Stimulated activated naive CD8-positive, alpha-beta T cell treated with anti-CD3 and anti-CD28 coated beads, Interleukin-15, amount 100 ng/mL, for 72 hours (primary cell): ENCODE data around the gene SORCS3.
A peak's percentile ranks its signal among the peaks of the same experiment; 100 is the strongest.
"Not testable (repeated sequence)": the region's sequence is repeated elsewhere in the genome, so short reads cannot be mapped to it uniquely, and the experiment has no call there.

Experiments
- ATAC-seq: fragments of 150-1000 bp; cut with Tn5 transposase; 2 replicates; pipeline ENCODE4 v1.10.0; 2021; ENCODE audit warnings: mild to moderate bottlenecking, moderate library complexity
- DNase-seq, 2 donors: peaks; one replicate each; pipeline ENCODE4 v3.0.0; 2021 to 2022
- H3K27ac Mint-ChIP-seq, 2 donors: one replicate each; pipeline ENCODE4 v1.8.0; 2022; ENCODE audit warnings: mild to moderate bottlenecking in 2 of 2, mixed read lengths in 2 of 2, moderate library complexity in 2 of 2
- H3K27me3 Mint-ChIP-seq: one replicate; pipeline ENCODE4 v1.8.0; 2022; ENCODE audit warnings: mixed read lengths
- H3K4me1 Mint-ChIP-seq: one replicate; pipeline ENCODE4 v1.8.0; 2022; ENCODE audit warnings: mild to moderate bottlenecking, mixed read lengths
- H3K4me3 Mint-ChIP-seq, 2 donors: one replicate each; pipeline ENCODE4 v1.8.0; 2022; ENCODE audit warnings: mild to moderate bottlenecking in 2 of 2, mixed read lengths in 2 of 2, moderate library complexity in 1 of 2
- H3K9me3 Mint-ChIP-seq, 2 donors: one replicate each; pipeline ENCODE4 v1.8.0; 2022; ENCODE audit warnings: mixed read lengths in 2 of 2

Gene SORCS3

DNA sequence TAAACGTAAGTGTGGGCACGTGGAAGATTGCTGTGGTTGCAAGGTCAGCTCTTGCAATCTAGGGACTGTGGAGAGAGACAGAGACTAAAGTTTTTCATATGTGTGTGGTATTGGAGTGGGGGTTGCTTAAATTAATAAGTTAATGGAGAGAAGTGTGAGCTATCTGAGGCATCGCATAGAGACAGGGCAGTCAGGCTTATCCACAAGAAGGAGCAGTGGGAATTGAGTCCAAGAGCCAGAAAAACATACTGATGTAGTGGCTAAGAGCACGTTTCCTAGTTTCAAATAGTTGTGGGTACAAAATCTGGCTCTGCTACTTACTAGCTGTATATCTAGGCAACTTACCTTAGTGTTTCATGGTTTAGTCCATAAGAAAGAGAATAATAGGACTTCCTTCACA is 65.8 kb downstream of the SORCS3 start:
- Mint-ChIP-seq H3K27ac (no peak overlapping the region), H3K27me3 (peaks cover 11% of the 10 kb centered on the region), H3K9me3 (no peaks in the 10 kb centered on the region), H3K4me3 (no peak overlapping the region), H3K4me1 (no peaks in the 10 kb centered on the region)
- ATAC-seq, result no peak
- no peak for DNase-seq

DNA sequence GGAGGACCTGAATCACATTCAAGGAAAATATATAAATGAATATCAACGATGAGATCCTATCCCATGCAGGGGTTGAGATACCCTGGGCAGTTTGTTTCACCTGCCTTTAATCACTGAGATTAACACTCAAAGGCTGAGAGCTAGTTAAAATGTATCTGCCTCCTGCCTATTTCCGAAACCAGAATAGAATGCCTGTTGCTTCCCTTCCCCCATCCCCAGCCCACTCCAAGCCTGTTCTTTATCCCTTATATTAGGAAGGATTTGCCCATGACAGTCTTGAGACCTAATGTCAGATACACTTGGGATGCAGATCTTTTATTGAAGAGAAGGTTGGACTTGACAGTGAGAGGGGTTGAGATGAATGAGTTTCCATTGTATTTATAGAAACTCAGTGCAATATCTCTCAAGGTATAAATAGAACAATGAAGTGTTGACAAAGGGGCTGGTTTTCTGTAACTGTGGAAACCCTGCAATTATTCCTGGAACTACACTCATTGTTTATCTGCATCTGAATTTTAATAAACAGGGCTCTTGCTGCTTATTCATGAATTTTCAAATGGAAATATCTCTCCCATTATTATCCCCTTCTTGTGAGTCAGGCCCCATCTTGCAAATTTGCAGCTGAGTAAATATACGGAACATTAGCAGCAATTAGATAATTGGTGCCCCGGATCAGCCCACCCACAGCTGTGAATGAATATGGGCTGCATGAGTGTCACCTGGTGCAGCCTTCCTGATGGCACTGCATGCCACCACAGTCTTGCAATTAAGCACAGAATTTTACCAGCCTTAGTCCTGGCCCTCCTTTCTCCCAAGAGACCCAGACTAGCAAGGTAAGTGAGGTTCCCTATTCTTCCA is 66.7 kb downstream of the SORCS3 start:
- ATAC-seq, result no peak
- Mint-ChIP-seq H3K27me3 (peaks cover 18% of the 10 kb centered on the region), H3K27ac (no peak overlapping the region), H3K4me3 (no peak overlapping the region), H3K9me3 (no peaks in the 10 kb centered on the region), H3K4me1 (no peaks in the 10 kb centered on the region)
- no peak for DNase-seq

DNA sequence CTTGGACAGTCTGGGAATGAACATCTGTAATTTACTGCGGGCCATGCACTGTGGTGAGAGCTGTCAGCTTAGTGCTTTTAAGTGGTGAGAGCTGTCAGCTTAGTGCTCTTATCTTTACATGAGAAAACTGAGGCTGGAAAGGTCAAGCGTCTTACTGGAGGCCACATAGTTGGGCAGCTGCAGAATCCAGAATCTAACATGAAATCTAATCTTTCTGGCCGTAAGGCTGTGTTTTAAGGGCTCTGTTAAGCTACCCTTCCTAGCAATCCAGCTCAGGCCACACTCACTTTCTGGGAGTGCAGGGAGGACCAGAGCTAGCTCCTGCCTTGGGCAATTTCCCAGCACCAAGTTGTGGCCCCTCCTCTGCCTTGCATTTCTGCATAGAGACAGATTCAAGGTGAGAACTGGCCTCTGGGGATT is 70.2 kb downstream of the SORCS3 start:
- ATAC-seq, result no peak
- Mint-ChIP-seq H3K9me3 (no peaks in the 10 kb centered on the region), H3K4me3 (no peak overlapping the region)

DNA sequence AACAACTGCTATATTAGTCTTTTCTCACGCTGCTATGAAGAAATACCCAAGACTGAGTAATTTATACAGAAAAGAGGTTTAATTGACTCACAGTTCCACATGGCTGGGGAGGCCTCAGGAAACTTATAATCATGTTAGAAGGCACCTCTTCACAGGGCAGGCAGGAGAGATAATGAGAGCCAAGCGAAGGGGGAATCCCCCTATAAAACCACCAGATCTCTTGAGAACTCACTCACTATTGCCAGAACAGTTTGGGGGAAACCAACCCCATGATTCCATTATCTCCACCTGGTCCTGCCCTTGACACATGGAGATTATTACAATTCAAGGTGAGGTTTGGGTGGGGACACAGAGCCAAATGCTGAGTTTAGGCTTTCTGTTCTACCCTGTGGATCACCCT is 89.5 kb downstream of the SORCS3 start:
- not testable (repeated sequence) for H3K27ac Mint-ChIP-seq, H3K4me1 Mint-ChIP-seq, H3K4me3 Mint-ChIP-seq, DNase-seq, ATAC-seq, H3K9me3 Mint-ChIP-seq
- peaks cover 33% of the 10 kb centered on the region for H3K27me3 Mint-ChIP-seq

More for the DNA sequence above, 70.2 kb downstream of the SORCS3 start:
- H3K4me1 Mint-ChIP-seq, result no peaks in the 10 kb centered on the region
- peaks cover 41% of the 10 kb centered on the region for H3K27me3 Mint-ChIP-seq
- DNase-seq, result no peak
- no peak overlapping the region for H3K27ac Mint-ChIP-seq

DNA sequence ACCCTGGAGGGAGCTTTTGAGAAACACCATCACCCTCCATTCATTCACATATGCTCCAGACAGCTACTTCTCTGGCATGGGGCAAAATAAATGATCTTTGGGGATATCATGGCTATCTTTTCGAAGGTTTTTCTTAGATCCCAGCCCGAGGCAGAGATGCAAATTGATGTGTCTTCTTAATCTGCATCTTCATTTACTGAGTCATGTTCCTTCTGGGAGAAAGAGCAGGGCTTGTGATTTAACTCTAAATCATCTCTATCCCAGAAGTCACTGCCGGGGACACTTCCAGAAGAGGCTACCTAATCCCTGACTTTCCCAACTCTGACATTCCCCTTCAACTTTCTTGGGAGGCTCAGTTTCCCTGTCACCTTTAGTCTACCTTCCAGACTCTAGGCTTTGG is 90.1 kb downstream of the SORCS3 start:
- peaks cover 0 to 5% of the 10 kb centered on the region in 2 donors for H3K9me3 Mint-ChIP-seq
- no peak overlapping the region for H3K27ac Mint-ChIP-seq
- no peaks in the 10 kb centered on the region for H3K4me1 Mint-ChIP-seq
- ATAC-seq, result no peak
- peaks cover 39% of the 10 kb centered on the region for H3K27me3 Mint-ChIP-seq
- DNase-seq, result no peak
- no peak overlapping the region for H3K4me3 Mint-ChIP-seq

DNA sequence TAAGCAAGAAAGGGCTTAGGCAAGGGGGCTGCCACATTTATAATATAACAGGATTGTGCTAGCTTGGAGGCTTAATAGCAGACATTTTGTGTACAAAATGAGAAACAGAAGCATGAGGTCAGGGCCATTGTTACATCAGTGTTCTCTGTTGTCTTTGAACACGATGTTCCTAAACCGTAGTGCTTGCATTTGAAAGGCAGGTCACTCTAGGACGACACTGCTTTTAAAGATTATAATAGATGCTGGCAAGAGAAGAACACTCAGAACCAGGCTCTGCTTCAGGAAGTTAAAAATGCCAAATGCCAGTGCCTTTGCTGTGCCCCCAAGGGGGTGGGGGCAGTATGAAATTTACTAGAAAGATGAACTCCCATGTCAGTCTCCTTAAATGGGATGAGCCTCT is 91.1 kb downstream of the SORCS3 start:
- ATAC-seq (no peak), DNase-seq (no peak)
- Mint-ChIP-seq H3K9me3 (no peaks in the 10 kb centered on the region), H3K4me1 (no peaks in the 10 kb centered on the region), H3K27ac (no peak overlapping the region), H3K4me3 (no peak overlapping the region), H3K27me3 (peaks cover 41% of the 10 kb centered on the region)

DNA sequence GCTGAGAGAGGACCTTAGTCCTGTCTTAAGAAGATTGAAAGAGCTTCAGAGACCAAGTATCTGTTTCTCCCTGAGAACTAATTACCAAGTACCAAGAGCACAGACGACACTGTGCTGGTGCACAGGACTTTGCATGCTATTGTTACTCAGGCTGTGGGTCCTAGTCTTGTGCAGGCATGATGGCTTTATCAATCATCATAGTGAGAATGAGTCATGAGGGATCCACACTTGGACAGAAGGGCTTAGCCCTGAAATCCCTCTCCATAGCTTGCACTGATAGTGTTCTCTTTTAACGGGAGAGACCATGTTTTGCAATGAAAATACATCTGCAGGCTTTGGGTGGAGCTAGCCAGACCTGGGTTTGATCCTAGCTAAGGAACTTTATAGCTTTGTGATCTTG is 93.3 kb downstream of the SORCS3 start:
- H3K9me3 Mint-ChIP-seq, result peaks cover 0 to 5% of the 10 kb centered on the region in 2 donors
- ATAC-seq (no peak), DNase-seq (no peak)
- H3K27ac Mint-ChIP-seq, result no peak overlapping the region
- H3K4me1 Mint-ChIP-seq, result no peaks in the 10 kb centered on the region
- peaks cover 41% of the 10 kb centered on the region for H3K27me3 Mint-ChIP-seq
- no peak overlapping the region for H3K4me3 Mint-ChIP-seq

DNA sequence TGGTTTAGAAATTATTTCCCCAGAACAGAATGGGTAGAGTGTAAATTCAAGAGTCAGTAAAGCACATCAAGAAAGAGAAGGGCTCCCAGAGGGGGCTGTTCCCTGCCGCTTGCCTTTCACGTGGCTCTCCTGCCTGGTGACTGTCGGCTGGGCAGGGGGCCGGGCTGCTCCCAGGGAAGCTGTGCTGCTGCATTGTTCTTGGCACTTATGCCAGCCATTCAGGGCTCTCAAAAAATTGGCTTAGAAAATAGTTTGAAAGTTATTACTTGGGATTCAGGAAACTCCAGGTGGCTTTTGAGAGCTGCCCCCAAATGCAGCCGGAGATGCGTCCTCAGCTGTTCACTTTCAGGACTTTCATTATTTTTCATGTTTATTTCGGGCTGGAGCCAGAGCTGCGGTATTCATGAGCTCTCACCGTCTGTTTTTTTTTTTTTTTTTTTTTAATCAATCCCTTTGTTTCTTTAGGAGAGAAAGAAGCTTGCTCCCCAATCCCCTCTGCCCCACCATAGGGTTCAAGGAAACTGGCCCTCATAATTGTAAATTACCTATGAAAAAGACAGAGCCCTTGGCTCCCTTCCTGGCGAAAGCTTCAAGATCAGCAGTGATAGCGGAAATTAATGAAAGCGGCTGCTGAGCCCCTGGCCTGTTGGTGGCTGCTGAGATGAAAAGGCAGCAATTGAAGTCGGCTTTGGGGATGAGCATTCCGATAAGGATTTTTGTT is 94.1 kb downstream of the SORCS3 start:
- H3K27me3 Mint-ChIP-seq, result peaks cover 44% of the 10 kb centered on the region
- no peak for DNase-seq
- no peak for ATAC-seq
- peaks cover 0 to 5% of the 10 kb centered on the region in 2 donors for H3K9me3 Mint-ChIP-seq
- H3K4me3 Mint-ChIP-seq, result no peak overlapping the region
- no peak overlapping the region for H3K27ac Mint-ChIP-seq
- H3K4me1 Mint-ChIP-seq, result no peaks in the 10 kb centered on the region

DNA sequence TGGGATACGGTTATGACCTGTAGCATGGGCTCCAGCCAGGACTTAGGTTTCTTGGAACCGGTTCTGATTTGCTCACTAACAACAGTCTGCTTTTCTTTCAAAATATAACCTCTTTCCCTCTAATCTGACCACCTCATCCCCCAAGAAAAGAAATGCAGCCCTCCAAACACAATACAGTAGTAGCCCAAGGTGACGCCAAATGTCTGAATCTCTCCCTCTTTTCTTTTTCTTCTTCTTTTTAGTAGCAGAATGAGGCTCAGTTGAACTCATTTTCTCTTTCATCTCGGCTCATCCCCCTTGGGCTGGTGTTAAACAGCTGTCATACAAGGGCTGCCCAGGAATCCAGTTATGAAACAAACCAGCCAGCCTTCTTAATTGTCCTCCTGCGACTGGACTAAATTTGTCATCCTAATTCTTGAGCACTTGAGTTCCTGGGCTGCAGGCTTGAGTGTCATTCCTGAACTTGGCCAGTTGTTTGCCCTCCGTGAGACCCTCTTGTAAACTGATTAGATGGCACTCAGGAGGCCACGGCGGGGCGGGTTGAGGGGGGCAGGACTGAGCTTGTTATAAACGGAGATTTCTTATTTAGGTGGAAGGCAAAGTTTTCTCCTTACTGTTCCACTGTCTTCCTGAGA is 94.8 kb downstream of the SORCS3 start:
- Mint-ChIP-seq H3K27ac (peak overlapping the region in 1 of 2 donors; percentile 15), H3K4me1 (no peaks in the 10 kb centered on the region), H3K27me3 (peaks cover 49% of the 10 kb centered on the region), H3K4me3 (no peak overlapping the region), H3K9me3 (peaks cover 0 to 5% of the 10 kb centered on the region in 2 donors)
- no peak for DNase-seq
- ATAC-seq, result no peak

DNA sequence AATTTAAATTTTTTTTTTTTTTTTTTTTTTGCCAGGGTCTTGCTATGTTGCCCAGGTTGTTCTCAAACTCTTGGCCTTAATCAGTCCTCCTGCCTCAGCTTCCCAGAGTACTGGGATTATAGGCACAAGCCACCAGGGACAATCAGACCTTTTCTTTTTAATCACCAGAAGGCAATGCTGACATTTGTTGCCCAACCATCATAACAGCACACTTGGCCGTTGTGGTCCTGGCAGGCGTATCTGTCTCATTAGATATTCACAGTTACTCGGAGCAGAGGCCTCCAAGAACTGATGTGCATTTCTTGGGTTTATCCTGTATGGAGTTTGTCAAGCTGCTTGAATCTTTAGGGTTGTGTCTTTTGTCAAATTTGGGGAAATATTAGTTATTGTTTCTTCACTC is 100.0 kb downstream of the SORCS3 start:
- Mint-ChIP-seq H3K4me1 (no peaks in the 10 kb centered on the region), H3K27ac (no peak overlapping the region), H3K4me3 (no peak overlapping the region), H3K27me3 (peaks cover 22% of the 10 kb centered on the region), H3K9me3 (peaks cover 0 to 5% of the 10 kb centered on the region in 2 donors)
- no peak for DNase-seq
- ATAC-seq, result no peak

DNA sequence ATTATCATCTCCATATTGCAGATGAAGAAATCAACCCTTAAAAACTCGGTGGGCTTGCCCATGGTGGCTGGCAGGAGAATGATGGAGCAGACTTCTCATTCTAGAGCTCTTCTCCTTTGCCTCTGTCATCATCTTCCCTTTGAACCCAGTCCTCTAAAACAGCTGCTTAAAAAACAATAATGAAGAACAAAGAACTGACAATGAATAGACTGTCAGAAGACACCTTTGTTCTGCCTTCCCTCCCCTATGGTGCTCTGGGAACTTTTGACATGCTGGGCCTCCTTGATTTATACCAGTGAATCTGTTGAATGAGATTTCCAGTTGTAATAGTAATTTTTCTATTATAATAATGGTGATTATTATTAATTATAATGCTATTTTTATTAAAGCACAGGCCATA is 103.0 kb downstream of the SORCS3 start:
- no peak for ATAC-seq

DNA sequence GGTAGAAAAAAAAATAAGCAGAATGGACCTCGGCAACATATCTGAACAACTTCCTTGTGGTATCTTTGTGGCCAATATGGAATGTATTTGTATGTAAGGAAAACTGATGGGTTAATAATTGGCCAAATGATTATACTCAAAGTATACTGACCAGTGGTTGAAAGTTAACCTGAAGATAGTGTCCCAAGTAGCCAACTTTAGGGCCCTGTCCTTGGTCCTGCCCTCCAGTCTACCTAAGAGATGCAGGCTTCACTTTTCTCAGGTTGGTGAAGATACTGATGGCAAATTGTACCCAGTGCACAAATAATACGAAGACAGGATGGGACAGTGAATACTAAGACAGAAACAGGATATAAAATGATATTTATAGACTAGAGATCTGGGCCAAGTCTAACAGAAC is 109.2 kb downstream of the SORCS3 start:
- DNase-seq (no peak), ATAC-seq (no peak)
- no peaks in the 10 kb centered on the region for H3K27me3 Mint-ChIP-seq
- no peak overlapping the region for H3K4me3 Mint-ChIP-seq
- H3K4me1 Mint-ChIP-seq, result no peaks in the 10 kb centered on the region
- H3K27ac Mint-ChIP-seq, result no peak overlapping the region
- H3K9me3 Mint-ChIP-seq, result no peaks in the 10 kb centered on the region

More for the DNA sequence above, 103.0 kb downstream of the SORCS3 start:
- Mint-ChIP-seq H3K9me3 (no peaks in the 10 kb centered on the region), H3K4me3 (no peak overlapping the region), H3K4me1 (no peaks in the 10 kb centered on the region), H3K27ac (no peak overlapping the region), H3K27me3 (peaks cover 20% of the 10 kb centered on the region)
- no peak for DNase-seq

DNA sequence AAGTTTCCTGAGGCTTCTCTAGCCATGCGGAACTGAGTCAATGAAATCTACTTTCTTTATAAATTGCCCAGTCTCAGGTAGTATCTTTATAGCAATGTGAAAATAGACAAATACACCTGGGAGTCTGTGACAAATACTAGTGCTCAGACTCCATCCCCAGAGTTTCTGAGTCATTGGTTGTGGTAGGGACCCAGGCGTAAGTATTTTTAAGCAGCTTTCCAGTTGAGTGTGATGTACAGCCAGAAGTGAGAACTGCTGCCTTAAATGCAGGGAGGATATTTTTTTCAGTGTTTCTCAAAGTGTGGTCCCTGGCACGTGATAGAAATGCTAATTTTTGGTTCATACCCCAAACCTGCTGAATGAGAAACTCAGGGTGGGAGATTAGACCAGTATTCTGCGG is 121.7 kb downstream of the SORCS3 start:
- Mint-ChIP-seq H3K4me1 (no peaks in the 10 kb centered on the region), H3K27me3 (peaks cover 23% of the 10 kb centered on the region), H3K4me3 (no peak overlapping the region), H3K9me3 (no peaks in the 10 kb centered on the region), H3K27ac (no peak overlapping the region)
- DNase-seq, result no peak
- no peak for ATAC-seq

DNA sequence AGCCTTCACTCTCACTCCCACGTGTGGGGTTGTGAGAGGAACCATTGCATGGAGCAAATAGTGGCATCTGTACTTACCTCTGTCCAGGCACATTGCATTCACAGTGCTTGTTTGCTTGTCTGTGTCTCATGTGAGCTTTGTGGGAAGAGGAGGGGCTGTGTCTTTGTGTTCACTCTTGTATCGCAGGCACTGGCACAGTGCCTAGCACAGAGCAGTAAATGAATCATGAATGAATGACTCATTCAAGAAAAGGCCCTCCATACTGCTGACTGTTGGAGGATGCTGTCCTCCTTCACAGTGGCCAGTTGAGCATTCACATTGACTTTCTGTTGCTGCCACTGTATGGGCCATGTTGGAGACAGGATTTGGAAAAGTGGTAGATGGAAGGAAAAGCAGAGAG is 125.3 kb downstream of the SORCS3 start:
- Mint-ChIP-seq H3K27me3 (peaks cover 26% of the 10 kb centered on the region), H3K27ac (peak overlapping the region in 1 of 2 donors; percentile 22), H3K4me1 (no peaks in the 10 kb centered on the region), H3K4me3 (no peak overlapping the region), H3K9me3 (no peaks in the 10 kb centered on the region)
- no peak for DNase-seq
- ATAC-seq, result peak; percentile 55

DNA sequence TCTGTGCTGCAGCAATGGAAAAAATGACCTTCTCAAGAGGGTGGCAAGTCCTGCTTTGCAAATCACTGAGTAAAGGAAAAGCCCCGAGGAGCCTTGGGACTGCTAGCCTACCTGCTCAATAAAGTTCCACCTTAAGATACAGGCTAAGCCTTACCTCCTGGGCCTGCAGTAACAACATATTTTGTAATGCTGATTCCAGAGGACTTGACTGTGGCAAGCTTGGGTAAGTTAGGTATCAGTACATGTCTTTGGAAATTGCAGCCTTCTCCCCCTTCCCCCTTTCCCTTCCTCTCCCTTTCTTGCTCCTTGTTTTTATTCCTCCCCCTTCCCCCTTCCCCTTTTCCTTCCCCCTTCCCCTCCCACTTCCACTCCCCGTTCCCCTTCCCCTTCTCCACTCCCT is 126.2 kb downstream of the SORCS3 start:
- H3K27ac Mint-ChIP-seq, result no peak overlapping the region
- H3K4me3 Mint-ChIP-seq, result no peak overlapping the region
- H3K4me1 Mint-ChIP-seq, result no peaks in the 10 kb centered on the region
- DNase-seq (no peak), ATAC-seq (no peak)
- peaks cover 27% of the 10 kb centered on the region for H3K27me3 Mint-ChIP-seq
- no peaks in the 10 kb centered on the region for H3K9me3 Mint-ChIP-seq

DNA sequence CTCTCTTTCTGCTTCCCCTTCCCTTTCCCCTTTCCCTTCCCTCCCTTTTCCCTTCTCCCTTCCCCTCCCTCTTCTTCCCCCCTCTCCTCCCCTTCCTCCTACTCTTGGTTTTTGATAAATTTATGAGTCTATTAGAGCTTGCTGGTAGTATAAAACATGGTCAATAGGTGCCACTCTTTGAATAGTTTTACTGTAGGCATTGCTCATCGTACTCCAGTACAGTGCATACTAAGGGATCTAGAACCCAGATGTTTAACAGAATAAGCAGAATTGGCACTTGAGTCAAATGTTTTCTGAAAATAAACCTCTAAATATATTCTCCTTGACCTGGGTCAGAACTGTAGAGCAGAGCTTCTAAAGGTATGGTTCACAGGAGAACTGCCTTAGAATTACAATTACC is 126.7 kb downstream of the SORCS3 start:
- peaks cover 32% of the 10 kb centered on the region for H3K27me3 Mint-ChIP-seq
- ATAC-seq, result no peak
- H3K4me3 Mint-ChIP-seq, result no peak overlapping the region
- H3K4me1 Mint-ChIP-seq, result no peaks in the 10 kb centered on the region
- no peak overlapping the region for H3K27ac Mint-ChIP-seq
- DNase-seq, result no peak
- H3K9me3 Mint-ChIP-seq, result no peaks in the 10 kb centered on the region
